Myocyte (in vitro differentiated cells): ENCODE data around the gene TNRC6A. TPM values are rescaled to one million over a fixed set of nuclear protein-coding genes. Genes with fewer than 3 reads are reported as not detected.
A peak's percentile ranks its signal among the peaks of the same experiment; 100 is the strongest.
"Not testable (repeated sequence)": the region's sequence is repeated elsewhere in the genome, so short reads cannot be mapped to it uniquely, and the experiment has no call there.

Source experiments
- DNase-seq: peaks from one replicate; pipeline ENCODE4 v3.0.0-alpha.2; 2012; ENCODE audit warnings: low read depth
- polyA plus RNA-seq: library from polyadenylated mRNA; unstranded; fragments of >200 nt; gene quantifications from one replicate; pipeline ENCODE4 v1.2.1, GENCODE V29; 2012; ENCODE audit warnings: missing spikeins
- total RNA-seq: library from RNA; depleted of rRNA; stranded (reverse); fragments of >200 nt; gene quantifications from 2 replicates; pipeline ENCODE4 v1.2.3, GENCODE V29; 2014

The TNRC6A gene
- total RNA-seq, result 15.0 and 18.0 TPM in 2 replicates
- 16.6 TPM for polyA plus RNA-seq

- peak; percentile 92 for DNase-seq
These were observed at the start of gene TNRC6A for GRCh38 chr16:24729243-24729950. Gene TNRC6A (plus strand): TSS chr16:24729651. CDS start chr16:24729842, 191 bp downstream.

GRCh38 chr16:24681793-24682192 is 47.7 kb upstream of the TNRC6A start:
- no peak for DNase-seq

- DNase-seq, result no peak
These were observed 46.2 kb upstream of the TNRC6A start for GRCh38 chr16:24683250-24683649.

- no peak for DNase-seq
These were observed 45.5 kb upstream of the TNRC6A start for GRCh38 chr16:24683847-24684493.

GRCh38 chr16:24685539-24686432 is 43.7 kb upstream of the TNRC6A start:
- peak; percentile 51 for DNase-seq

GRCh38 chr16:24686678-24687077 is 42.8 kb upstream of the TNRC6A start:
- no peak for DNase-seq

GRCh38 chr16:24688359-24688758 is 41.1 kb upstream of the TNRC6A start:
- DNase-seq, result no peak

- peak; percentile 74 for DNase-seq
These were observed 40.3 kb upstream of the TNRC6A start for GRCh38 chr16:24689128-24689527.

GRCh38 chr16:24692854-24693253 is 36.6 kb upstream of the TNRC6A start:
- no peak for DNase-seq

- DNase-seq, result no peak
These were observed 34.5 kb upstream of the TNRC6A start for GRCh38 chr16:24694931-24695330.

GRCh38 chr16:24696699-24697098 is 32.8 kb upstream of the TNRC6A start:
- DNase-seq, result no peak

- DNase-seq, result no peak
These were observed 31.1 kb upstream of the TNRC6A start for GRCh38 chr16:24698308-24698707.

- no peak for DNase-seq
These were observed 30.2 kb upstream of the TNRC6A start for GRCh38 chr16:24699151-24699723.

- DNase-seq, result peak; percentile 96
These were observed 28.7 kb upstream of the TNRC6A start for GRCh38 chr16:24700549-24701392.

- DNase-seq, result peak; percentile 40
These were observed 27.9 kb upstream of the TNRC6A start for GRCh38 chr16:24701521-24701951.

- not testable (repeated sequence) for DNase-seq
These were observed 21.7 kb upstream of the TNRC6A start for GRCh38 chr16:24707760-24708159.

- DNase-seq, result no peak
These were observed 16.1 kb upstream of the TNRC6A start for GRCh38 chr16:24713379-24713778.

- DNase-seq, result peak; percentile 20
These were observed 12.0 kb upstream of the TNRC6A start for GRCh38 chr16:24717411-24717810.

- DNase-seq, result no peak
These were observed 10.4 kb upstream of the TNRC6A start for GRCh38 chr16:24718967-24719521.

GRCh38 chr16:24721830-24722238 is 7.6 kb upstream of the TNRC6A start:
- DNase-seq, result no peak
